ENCODE measurements around the gene IL11RA.

DNA sequence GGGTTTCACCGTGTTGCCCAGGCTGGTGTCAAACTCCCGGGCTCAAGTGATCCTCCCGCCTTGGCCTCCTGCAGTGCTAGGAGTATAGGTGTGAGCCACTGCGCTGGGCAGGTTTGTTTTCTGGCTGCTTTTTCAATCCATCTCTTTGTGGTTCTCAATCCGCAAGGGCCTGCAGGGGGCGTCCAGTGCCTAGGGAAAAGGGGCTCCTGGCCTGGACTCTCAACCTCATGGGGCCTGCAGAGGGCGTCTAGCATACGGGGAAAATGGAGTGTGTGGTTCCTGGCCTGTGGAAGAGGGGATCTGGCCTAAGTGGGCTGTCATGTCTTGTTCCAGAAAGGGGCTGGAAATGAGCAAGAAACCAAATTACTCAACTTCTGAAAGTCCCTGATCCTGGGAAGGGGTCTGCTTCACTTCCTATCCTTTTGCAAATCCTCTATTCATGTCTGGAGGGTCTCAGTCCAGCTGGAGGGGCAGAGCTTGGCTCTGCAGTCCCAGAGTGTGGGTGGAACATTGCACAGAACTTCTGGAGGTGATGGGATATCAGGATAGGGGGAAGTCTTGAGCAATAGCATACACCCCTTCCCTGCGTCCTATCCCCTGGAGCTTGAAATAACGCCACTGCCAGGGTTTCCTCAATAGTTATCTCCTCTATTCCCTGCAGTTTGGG lies 23.2 kb downstream of the IL11RA start:
- TF ChIP-seq CTCF (conservative IDR thresholded peaks at IDR 0.05): peak; percentile 83
- no peak for TF ChIP-seq ZFX (IDR thresholded peaks at IDR 0.05)
